PC-9 (cell line): ENCODE measurements around the gene TM9SF2.

Source experiments
- CTCF ChIP-seq: fragments of 200-600 bp; sonication (generic); conservative IDR thresholded peaks from 2 replicates; pipeline ENCODE4 v1.6.1; 2017; ENCODE audit warnings: mixed run types, antibody characterized with exemption, mild to moderate bottlenecking, moderate library complexity
- EZH2 ChIP-seq: fragments of 200-600 bp; sonication (generic); IDR thresholded peaks from 2 replicates; pipeline ENCODE4 v1.8.0; 2017; ENCODE audit warnings: antibody characterized with exemption, low read depth

GRCh38 chr13:99553033-99553432 is 51.8 kb downstream of the TM9SF2 start:
- TF ChIP-seq CTCF (no peak), EZH2 (no peak)
